Islet precursor cell (in vitro differentiated cells): ENCODE data around the gene WDR76.

Source experiments
- DNase-seq: peaks from one replicate; pipeline ENCODE4 v3.0.0-alpha.2; 2018

WDR76 gene

GRCh38 chr15:43879386-43880355, 52.9 kb downstream of the WDR76 start:
- DNase-seq: peak; percentile 72

GRCh38 chr15:43880406-43881194, 53.8 kb downstream of the WDR76 start:
- no peak for DNase-seq

GRCh38 chr15:43881245-43881644, 54.4 kb downstream of the WDR76 start:
- peak; percentile 27 for DNase-seq

- peak; percentile 58 for DNase-seq
These were observed 55.1 kb downstream of the WDR76 start for GRCh38 chr15:43881944-43882343.

GRCh38 chr15:43883571-43883970, 56.8 kb downstream of the WDR76 start:
- no peak for DNase-seq

- DNase-seq: no peak
These were observed 59.8 kb downstream of the WDR76 start for GRCh38 chr15:43886558-43886957.

- DNase-seq: no peak
These were observed 61.1 kb downstream of the WDR76 start for GRCh38 chr15:43887901-43888300.

- no peak for DNase-seq
These were observed 62.2 kb downstream of the WDR76 start for GRCh38 chr15:43889042-43889441.

- DNase-seq: no peak
These were observed 67.2 kb downstream of the WDR76 start for GRCh38 chr15:43893956-43894355.

- DNase-seq: no peak
These were observed 68.8 kb downstream of the WDR76 start for GRCh38 chr15:43895586-43895985.

- no peak for DNase-seq
These were observed 69.7 kb downstream of the WDR76 start for GRCh38 chr15:43896543-43896942.

- no peak for DNase-seq
These were observed 72.1 kb downstream of the WDR76 start for GRCh38 chr15:43898891-43899290.

GRCh38 chr15:43899928-43900327, 73.1 kb downstream of the WDR76 start:
- DNase-seq: no peak

- peak; percentile 68 for DNase-seq
These were observed 74.2 kb downstream of the WDR76 start for GRCh38 chr15:43900996-43901395.

- peak; percentile 76 for DNase-seq
These were observed 74.7 kb downstream of the WDR76 start for GRCh38 chr15:43901495-43901894.

GRCh38 chr15:43903864-43904290, 77.1 kb downstream of the WDR76 start:
- DNase-seq: peak; percentile 89

- DNase-seq: no peak
These were observed 79.0 kb downstream of the WDR76 start for GRCh38 chr15:43905755-43906154.

GRCh38 chr15:43908516-43909050, 81.8 kb downstream of the WDR76 start:
- no peak for DNase-seq

GRCh38 chr15:43911235-43911781, 84.5 kb downstream of the WDR76 start:
- no peak for DNase-seq

GRCh38 chr15:43912208-43912607, 85.4 kb downstream of the WDR76 start:
- DNase-seq: no peak

GRCh38 chr15:43913026-43913780, 86.4 kb downstream of the WDR76 start:
- DNase-seq: peak; percentile 96

- no peak for DNase-seq
These were observed 87.1 kb downstream of the WDR76 start for GRCh38 chr15:43913941-43914340.
